Ramos (cell line): ENCODE data around the gene BEGAIN.

Experiments used
- in situ Hi-C: fragments of 300-500 bp; cut with MboI; formaldehyde crosslinking; loops from one replicate; pipeline ENCODE4 v1.14.3; 2022; ENCODE audit warnings: low sequenced_read_pairs; ENCODE audit not compliant: unreplicated experiment

The BEGAIN gene

DNA sequence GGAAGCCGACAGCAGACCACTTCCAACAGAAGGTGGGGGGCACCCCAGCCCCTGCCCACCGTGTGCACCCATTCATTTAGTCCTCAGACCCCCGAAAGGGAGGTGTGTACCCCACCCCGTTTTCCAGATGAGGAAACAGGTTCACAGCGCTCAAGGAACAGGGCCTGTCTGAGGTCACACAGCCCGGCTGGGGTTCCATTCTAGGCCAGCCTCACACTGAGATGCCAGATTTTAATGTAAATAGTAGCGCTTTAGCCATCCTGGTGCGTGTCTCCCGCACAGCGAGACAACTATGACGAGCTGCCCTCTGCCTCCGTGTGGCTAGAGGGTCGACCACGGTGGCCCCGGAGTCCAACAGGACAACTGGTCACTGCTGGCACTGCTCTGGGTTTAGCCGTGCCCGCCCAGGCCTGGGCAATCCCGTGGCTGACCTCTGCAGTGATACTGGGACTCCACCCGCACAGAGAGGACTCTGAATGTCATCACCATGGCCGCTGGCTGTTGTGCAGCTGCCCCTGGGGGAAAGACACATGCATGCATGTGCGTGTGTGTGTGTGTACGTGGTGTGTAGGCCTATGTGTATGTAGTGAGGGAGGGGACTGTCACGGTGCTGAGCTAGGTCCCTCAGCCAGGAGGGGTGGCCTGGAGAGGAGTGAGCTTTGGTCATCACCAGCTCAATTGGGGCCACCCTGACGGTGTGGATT lies 31.6 kb downstream of the BEGAIN start:
- in situ Hi-C loops, result no loop called here

DNA sequence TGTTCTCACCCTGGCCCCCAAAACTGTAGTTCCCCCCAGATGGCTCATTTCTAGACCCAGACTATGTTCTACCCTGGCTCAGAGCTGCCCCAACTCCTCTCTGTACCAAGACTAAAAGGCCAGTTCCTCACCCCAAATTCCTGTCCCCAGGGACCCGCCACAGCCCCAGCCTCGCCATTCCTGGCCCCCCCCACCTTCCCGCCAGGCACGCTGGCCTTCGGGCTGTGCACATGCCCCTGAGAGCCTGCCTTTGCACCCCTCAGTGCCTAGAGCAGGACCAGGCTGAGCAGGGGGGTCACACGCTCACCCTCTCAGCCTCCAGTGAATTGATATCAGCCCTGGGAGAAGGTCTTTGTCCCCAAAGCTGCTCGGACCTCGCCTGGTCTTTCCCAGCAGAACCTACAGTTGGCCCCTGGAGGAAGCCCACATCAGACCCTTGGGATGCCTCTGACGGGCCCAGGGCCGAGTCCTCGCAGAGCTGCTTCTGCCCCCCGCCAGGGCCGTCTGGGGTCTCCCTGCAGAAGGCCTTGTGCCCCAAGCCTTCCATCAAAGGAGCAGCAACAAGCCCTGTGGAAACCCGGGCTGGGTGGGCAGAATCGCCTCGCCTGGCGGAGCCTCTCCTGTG lies 32.4 kb downstream of the BEGAIN start:
- in situ Hi-C loops, result no loop called here

DNA sequence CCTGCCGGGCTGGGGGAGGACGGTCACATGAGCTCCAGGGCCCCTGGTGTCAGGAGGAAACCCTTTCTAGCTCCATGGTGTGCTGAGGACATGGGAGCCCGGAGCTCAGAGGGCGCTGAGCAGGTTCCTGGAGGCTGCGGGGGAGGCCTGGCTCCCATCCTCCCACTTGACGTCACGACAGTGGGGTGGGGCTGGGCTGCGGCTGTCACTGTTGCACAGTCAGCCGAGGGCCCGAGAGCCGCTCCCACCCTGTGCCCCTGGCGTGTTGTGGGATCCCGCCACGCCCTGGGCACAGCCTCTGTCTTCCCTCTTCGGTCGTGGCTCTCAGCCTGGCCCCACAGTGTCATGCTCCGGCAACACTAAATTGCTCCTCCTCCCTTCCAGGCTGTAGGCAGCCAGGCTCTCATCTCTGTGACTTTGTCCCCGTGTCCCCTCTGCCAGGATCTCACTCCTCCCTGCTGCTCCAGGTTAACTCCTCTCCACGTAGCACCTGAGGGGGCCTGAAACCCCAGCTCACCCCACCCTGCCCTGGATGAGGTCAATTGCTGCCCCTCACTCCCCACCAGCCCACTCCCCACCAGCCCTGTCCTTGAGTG lies 33.0 kb downstream of the BEGAIN start:
- in situ Hi-C loops, result no loop called here

DNA sequence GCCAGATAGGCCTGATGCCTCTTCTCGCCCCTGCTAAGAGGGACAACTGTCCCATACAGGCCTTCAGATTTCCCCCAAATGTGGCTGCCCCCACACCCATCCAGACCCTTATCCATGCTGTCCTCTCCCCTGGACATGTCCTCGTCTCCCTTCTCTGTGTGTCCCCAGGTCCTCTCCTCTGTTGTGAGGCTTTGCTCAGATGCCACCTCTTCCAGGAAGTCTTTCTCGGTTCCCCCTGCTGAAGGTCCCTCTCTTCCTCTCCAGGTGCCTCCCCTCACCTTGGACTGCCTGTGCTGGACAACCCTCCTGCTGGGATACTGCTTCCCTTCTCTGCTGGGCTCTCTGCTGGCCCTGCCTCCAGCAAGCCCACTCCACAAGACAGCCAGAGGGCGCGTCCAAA lies 33.7 kb downstream of the BEGAIN start:
- in situ Hi-C loops, result no loop called here

DNA sequence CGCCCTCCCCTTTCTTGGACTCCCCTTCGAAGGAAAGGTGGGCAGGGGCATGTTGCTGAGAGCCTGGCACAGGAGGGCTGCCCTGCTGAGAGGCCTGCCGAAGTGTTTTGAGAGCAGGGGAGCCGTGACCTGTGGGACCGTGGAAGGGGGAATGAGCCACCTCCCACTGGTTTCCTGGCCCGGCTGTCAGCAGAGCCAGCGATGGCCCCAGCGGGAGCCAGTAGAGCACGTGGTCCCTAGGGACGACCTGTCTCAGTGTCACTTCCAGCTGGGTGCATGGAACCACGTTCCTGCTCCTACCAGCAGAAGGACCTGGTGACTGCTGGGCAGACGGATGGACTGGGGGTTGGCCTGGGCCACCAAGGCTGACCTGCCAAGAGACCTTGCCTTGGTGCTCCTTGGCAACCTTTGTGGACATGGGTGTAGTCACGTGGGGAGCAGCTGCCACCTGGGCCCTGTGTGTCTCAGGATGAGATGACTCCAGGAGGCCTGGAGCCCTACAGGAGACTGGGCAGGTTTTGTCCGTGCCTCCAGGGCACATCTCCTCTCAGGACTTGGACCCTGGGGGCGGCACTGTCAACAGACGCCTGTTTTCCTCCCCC lies 34.6 kb downstream of the BEGAIN start:
- in situ Hi-C loops, result no loop called here

DNA sequence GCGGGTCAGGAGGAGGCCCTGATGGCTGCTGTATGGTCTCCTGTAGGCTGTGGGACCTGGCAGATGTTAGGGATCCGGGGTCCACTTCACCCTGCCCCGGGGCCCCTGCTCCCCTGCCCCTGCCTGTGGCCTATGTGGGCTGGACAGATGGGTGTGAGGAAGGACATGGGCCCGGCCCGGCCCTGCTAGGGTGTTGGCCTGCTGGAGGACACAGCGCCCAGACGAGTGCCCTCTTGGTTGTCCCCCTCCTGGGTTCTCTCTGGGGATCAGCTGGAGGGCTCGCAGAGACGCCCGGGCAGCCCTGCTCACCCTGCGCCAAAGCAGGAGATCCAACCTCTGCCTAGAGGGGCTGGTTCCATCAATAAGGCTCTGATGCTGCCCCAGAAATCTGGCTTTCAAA lies 36.2 kb downstream of the BEGAIN start:
- in situ Hi-C loops, result no loop called here

DNA sequence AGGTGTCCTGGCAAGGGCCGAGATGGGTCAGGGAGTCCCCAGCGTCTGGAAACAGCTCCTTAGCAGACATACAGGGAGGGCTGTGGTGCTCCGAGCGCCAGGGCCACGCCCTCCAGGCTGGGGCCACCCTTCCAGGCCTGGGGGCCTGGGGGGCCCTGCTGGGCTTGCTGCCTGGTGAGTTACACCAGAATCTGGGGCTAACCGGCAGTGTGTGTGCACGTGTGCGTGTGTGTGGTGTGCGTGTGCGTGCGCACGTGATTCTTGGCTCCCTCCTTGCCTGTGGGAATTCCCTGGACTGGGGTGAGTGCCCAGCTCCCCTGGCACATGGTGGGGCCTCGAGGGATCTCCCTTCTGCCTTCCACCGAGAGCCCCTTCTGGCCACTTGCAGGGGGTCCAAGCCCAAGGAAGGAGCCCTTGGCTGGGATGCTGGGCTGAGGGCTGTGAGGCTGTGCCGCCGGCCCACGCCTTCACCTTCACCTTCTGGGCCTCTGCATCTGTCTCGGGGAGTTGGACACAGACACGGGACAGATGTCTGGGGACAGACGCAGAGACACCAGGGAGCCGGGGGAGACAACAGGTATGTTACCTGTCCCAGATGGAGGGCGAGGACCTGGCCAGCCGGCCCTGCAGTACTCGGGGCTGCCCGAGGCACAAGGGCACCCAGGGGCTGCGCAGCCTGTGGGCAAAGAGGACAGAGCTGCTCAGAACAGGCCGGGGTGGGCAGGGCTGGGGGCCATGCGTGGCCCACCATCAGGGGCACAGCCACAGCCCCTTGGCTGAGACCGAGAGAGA lies 37.2 kb downstream of the BEGAIN start:
- in situ Hi-C loops, result no loop called here

DNA sequence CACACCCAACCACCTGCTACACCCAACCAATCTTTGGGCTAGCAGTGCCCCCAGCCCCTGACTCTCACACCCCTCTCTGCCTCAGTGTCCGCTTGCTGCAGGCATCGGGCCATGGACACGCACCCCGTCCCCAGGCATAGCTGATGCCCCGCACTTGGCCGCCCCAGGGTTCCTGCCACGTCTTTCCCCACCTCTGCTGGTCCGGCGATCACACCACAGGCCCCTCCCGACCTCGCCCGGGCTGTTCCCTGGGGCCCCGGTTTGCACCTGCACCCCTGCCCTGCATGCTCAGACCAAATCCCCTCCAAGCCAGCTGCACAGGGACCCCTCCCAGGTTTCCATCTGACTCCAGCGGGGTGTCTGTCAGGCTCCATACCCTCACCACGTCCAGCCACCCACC lies 38.3 kb downstream of the BEGAIN start:
- in situ Hi-C loops, result no loop called here

DNA sequence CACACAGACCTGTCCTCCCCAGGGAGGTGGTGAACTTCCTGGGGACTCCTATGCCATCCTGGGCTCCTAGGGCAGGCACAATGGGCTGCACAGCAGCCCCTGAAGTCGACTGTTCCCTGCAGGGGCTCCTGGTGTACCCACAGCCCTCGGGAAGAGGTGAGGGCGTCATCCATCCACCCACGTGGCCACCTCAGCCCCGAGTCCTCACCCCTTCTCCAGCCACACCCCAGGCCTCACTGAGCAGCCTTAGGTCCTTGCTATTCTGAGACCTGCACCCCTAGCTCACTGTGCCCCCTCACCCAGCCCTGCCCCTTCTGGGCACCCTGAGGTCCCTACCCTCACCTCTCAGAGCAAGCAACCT lies 38.9 kb downstream of the BEGAIN start:
- in situ Hi-C loops, result no loop called here

DNA sequence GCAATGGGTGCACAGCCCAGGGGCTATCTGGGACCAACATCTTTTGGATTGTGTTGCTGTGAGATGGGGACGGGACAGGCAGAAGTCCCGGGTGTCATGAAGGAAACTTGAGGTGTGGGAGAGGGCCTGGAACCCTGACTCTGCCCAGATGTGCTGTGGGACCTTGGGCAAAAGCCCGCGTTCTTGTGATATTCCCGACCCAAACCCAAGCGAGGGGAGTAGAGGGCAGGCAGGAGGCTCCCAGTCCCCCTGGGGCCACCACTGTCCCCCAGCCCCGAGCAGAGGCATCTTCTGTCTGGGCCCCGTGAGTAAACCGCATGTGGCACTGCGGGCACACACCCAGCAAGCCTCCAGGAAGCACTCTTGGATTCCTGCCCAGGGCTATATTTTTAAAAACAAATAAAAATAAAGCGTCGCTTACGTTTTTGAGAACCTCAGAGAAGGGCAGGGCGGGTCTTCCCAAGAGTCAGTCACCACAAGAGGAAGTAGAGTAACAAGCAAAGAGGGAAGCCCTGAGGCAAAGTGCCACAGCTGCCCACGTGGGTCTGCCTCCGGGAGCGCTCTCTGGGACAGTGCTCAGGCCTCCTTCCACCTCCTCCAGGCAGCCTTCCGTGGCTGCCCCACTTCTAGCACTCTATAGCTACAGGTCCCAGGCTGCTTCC lies 39.5 kb downstream of the BEGAIN start:
- in situ Hi-C loops, result no loop called here

DNA sequence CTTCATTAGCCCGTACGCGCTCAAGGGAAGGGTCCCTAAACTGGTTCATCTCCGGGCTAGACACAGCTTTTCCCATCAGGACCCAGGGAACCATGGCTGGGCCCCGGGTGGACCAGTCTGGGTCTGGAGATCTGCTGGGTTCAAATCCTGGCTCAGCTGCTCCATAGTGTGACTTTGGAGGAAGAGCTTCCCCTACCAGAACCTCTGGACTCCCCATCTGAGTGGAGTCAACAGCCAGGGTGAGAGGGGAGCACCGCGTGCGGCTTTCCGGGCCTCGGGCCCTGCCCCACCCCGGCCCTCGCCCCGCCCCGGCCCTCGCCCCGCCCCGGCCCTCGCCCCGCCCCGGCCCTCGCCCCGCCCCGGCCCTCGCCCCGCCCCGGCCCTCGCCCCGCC lies 41.2 kb downstream of the BEGAIN start:
- in situ Hi-C loops, result no loop called here

DNA sequence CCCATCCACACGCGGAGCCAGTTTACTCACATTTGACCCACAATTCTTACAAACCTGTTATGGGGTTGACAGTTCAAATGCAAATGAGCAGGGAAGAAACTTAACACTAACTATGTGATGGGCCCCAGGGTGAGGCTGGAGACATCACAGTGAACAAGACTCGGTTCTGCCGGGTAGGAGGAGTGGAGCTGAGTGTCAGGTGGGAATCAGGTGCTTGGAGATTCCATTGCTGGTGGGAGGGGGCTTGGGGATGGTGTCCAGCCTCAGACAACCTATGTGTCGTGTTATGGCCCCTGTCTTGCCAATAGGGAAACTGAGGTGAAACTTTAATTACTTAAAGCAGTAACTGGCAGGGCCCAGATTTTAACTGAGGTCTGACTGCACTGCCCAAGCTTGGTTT lies 41.9 kb downstream of the BEGAIN start:
- in situ Hi-C loops, result no loop called here

DNA sequence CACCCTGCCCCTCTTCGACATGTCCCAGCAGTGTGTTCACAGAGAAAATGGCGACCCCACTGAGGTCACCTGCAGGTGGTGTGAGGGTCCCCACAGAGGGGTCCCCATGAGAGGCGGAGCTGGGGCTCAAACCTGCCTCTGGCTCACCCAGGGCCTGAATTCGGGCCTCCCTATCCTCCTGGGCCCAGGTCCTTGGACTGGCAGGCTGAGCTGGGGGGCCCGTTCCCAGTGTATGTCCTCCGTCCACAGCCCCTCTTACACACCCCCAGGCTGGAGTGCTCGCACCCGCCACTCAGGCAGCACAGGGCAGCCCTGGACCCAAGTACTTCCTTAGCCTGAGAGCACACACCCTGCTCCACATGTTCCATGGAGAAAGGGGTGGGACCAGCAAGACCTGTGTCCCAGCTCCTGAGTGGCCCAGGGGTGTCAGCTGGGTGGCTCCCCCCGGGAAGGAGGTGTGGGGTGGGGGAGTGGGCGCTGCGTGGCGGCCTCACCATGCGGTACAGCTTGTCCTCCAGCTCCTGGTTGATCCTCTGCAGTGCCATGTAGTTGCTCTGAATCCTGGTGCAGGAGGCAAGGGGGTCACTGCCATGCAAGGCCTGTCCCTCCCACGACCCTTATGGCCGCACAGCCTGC lies 42.6 kb downstream of the BEGAIN start:
- in situ Hi-C loops, result no loop called here

DNA sequence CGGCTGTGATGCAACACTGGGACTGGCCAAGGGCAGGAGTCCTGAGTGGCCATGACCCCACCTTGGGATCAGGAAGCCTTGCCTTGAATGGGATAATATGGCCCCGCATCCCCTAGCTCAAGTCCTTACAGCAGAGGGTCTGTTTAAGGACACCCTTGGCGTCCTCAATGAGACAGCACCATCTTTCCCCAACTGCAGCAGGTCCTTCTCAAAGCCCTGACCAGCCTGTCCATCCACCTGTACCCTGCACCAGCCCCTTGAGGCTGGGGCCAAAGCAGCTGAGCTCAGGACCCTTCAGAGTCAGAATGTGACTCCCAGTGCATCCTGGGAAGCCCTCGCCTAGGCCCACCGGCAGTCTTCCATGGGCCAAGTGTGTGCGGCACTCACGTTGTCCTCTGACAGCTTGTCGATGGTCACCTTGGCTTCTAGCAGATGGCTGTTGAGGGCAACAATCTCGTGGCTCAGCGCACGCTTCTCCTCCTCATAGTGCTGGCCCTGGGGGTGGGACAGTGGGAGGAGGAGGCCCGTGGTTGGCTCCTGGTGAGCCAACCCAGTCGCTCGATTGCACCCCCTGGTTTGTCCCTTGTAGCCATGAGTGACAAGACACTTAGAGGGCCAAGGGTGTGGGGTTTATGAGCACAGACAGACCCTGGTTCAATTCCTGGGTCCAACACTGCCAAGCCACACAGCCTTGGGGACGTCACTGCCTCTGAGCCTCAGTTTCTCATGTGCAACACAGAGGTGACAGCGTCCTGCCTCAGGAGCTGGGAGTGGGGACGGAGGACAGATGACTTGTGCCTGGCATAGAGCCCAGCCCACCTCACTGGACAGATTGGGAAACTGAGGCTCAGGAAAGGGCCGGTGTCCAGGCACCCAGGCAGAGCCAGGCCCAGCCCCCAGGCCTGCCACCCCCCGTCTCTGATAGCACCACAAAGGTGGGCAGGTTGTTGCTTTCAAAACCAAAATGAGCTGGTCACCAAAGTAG lies 43.5 kb downstream of the BEGAIN start:
- in situ Hi-C loops, result no loop called here

DNA sequence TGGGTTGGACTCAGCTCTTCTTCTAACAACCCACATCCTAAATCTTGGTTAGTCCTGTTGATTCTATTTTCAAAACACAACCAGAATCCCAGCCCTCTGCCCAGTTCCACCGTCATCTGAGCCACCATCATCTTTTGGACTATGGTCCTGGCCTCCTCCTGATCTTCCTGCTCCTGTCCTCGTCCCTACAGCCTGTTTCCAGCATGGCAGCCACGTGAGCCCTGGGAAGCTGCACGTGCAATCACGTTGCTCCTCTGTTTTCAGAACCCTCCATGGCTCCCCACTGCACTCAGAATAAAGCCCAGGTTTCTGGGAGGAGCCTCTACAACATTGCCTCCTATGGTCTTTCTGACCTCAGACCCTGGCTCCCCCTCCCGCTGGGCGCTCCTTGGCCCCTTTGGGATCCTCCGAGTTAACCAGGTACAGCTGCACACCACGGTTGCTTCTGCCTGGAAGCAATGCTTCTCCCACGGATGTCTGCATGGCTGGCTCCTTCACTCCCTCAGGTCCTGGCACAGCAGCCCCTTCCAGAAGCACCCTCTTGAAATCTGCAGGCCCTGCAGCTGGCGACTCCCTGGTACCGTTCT lies 44.5 kb downstream of the BEGAIN start:
- in situ Hi-C loops, result no loop called here

DNA sequence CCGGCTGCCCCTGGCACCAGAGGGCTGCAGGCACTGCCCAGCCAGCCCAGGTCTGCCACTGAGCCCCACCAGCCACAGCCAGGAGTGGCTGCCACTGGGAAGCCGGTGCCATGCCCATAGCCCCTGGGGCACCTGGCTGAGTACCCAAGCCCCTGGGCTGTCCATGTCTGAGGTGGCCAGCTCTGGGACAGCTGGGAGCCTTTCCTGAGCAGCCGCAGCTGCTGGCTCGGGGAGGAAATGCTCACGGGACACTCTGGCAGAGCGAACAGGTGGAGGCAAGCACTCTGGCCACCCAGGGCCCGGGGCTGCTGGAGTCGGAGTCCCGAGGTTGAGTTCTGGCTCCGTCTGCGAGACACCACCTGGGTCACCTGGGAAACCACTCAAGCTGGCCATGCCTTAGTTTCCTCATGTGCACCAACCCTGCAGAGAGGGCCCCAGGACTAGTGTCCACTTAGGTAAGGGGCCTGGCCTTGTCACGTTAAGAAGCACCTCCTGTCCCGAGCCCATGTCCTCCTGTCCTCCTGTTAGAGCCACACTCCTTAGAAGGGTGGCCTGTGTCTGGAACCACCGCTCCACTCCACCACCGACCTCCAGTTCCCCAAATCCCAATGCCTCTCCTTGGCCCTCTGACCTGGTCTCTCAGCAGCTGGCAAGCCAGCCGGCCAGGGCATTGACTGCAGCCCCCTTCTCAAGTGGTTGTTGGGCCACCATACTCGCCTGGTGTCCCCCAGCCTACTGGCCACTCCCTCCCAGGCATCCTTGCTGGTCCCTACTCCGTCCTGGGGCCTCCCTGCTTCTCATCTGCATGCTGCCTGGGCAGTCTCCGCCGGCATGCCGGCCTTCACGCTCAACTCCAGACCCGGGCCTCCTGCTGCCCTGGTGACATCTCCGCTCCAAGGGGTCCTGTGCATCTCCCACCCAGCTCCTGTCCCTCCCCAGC lies 45.3 kb downstream of the BEGAIN start:
- in situ Hi-C loops, result no loop called here

DNA sequence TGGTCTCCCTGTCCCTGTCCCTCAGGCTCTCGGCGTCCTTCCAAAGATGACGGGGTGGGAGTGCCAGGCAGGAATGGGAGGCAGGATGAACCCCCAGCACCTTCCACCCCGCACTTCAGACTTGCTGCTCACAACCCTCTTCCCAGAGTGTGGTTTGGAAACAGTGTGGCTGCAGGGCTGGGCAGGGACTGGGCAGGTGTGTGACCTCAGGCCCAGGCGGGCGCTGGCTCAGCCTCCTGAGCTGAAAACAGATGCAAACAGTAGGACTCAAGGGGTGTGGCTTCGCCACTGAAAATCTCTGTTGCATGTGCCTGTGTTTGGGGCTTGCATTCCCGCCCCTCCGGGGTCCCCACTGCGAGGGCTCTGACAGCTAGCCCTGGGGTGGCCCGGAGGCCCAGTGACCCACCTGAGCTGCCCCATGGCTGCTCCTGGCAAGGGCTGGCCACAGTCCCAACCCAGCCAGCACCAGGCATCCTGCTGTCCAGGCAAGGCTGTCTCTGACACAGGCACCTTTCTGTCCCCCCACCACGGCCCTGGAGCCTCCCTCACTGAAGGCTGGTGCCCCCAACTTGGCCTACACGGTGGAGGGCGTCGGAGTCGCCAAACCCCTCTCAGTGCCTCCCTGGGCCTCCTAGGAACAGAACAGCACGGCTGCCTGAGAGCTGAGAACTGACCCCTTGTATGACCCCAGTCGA lies 46.1 kb downstream of the BEGAIN start:
- in situ Hi-C loops, result no loop called here
